Endothelial cell of hepatic sinusoid (primary cell): Measurements from ENCODE around the gene SDHC.

Experiments
- in situ Hi-C: cut with HindIII; loops from 2 replicates; pipeline ENCODE4 v1.10.0; 2017; ENCODE audit warnings: low sequenced_read_pairs

Gene SDHC, protein sequence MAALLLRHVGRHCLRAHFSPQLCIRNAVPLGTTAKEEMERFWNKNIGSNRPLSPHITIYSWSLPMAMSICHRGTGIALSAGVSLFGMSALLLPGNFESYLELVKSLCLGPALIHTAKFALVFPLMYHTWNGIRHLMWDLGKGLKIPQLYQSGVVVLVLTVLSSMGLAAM

DNA sequence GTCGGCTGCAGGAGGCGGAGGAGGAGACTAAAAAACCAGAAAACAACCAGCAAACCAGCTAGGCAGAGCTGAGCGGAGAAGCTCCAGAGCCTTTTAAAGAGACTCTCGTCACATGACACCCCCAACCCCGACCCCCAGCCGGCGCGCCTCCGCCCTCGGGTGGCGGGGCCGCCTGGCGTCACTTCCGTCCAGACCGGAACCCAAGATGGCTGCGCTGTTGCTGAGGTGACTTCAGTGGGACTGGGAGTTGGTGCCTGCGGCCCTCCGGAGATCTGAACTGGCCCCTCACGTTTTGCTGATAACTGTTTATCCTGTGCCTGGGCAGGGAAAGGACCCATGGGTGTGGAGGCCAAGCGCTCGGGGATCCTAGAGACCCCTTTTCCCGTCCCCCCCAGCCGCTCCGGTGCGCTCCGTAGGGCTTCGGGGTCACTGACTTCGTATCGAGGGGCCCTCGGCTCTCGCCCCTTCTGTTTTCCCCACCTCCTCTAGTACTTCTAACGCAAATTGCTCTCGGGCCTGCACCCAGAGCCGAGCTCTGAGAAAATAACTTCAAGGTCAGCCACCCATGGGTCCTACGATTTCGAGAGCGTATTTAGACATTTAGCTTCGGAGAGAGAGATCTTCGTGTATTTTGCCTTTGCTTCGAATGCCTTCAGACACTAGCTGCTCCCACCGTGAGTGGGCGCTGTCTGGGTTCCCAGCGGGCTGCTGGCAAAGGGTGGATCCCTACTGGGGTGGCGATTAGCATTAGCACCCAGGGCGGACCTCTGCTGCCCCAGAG lies at the start of gene SDHC:
TSS of gene SDHC (plus strand) at position 181 of the 781 bp plus-strand sequence. CDS start at position 206, 25 bp downstream.
- in situ Hi-C loops = no loop called here

DNA sequence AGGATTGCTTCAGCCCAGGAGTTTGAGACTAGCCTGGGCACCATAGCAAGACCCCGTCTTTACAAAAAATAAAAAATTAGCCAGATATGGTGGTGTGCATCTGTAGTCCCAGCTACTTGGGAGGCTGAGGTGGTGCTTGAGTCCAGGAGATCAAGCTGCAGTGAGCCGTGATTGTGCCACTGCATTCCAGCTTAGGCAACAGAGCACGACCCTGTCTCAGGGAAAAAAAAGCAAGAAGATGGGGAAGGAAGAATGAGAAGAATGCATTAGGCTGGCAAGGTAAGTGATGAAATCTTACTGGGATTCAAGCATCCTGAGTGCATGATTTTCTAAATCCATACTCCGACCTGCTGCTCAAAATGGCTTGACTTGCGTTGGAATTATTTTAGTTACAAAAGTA lies 48.9 kb upstream of the SDHC start:
- in situ Hi-C loops = no loop called here

DNA sequence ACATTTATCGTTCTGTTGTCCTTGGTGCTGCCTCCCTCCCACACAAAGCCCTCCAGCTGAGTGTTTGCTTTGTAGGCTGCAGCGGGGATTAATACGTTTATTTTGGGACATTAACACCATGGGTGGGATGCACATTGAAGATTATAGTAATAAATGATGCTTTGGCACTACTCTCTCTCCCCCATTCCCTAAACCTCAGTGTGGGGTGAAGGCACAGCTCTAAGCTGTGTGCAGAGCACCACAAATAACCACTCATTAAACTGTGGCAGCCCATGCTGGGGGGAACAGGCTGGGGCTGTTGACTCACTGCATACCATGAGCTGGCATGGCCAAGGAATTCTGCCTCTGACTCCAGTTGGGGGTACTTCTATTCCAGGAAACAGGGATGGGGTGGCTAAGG lies 48.0 kb upstream of the SDHC start:
- in situ Hi-C loops = no loop called here

DNA sequence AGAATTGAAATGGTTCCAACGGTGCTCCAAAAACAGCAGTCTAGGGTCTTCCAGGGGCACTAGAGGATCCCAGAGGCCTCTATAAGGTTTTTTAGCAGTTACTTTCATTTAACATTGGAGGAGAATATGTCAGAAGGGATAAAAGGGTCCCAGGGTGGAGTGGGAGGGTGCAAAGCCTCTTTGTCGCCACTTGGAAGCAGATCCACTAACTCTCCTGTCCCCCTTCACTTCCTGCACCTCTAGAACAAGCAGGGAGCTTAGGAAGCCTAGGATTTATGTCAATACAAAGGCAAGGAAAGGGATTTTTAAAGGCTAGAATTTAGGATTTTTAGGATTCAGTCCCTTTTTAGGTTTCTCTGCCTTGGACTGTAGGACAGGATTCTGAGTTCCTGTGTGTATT lies 47.3 kb upstream of the SDHC start:
- in situ Hi-C loops = no loop called here

DNA sequence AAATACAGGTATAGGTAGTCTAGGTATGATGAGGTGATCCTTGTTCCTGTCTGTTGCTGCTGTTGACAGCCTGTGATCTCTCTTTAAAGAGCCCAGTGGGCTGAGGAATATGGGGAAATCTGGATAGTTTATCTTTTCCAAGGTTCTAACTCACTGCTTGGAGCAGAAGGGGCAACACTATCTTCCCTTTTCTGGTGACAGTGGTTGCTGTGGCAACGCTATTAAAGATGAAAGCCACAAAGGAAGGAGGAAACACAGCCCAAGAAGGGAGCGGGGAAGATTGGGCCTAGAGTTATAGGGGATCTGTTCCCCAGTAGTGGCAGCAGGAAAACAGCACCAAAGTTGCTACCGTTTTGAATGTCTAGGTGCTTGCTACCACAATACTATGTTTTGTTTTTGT lies 46.9 kb upstream of the SDHC start:
- in situ Hi-C loops = no loop called here

DNA sequence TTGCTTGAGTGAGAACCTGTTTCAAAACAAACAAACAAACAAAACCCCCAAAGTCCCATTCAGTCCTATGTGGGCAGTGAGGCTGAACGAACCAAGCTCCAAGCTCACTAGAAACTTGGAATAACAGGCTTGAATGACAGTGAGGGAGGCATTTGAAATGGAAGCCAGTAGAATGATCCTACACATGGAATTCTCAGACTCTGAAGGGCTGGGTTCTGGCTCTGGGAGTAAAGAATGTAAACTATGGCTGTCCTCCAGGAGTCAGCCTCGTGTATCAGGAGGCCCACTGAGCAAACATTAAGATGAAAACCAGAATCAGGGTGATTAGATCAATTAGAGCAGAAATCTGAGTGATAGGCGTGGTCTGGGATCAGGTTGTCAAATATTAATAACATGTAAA lies 40.8 kb upstream of the SDHC start:
- in situ Hi-C loops = no loop called here

DNA sequence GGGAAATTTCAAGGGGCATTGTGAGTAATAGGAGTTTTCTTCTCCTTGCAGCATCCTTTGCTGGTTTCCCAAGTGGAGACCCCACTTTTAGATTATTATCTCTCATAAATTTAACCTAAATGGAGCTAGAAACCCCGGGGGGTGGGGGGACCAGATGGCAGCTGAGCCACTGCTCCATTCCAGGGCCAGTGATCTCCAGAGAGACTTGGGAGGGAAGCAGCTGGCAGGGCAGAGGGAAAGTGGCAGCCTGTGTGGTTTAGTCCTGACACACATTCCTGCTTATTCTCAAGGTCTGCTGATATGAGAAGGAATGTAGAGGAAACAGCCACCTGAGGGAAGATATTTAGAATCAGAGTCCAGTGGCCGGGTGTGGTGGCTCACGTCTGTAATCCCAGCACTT lies 39.3 kb upstream of the SDHC start:
- in situ Hi-C loops = no loop called here

DNA sequence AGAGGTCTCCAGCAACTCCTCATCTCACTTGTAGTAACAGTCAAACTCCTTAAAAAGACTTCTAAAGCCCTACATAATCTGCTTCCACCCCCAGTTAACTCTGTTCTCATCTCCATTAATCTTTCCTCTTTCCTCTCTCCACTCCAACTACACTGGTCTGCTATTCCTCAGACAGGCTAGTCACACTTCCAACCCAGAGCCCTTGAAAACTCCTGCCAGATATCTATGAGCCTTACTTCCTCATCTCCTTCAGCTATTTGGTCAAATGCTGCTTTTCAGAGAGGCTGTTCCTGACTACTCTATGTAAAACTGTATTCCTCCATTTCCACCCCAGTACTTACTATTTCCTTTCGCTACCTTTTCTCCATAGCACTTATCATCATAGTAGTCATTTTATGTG lies 31.2 kb upstream of the SDHC start:
- in situ Hi-C loops = no loop called here

DNA sequence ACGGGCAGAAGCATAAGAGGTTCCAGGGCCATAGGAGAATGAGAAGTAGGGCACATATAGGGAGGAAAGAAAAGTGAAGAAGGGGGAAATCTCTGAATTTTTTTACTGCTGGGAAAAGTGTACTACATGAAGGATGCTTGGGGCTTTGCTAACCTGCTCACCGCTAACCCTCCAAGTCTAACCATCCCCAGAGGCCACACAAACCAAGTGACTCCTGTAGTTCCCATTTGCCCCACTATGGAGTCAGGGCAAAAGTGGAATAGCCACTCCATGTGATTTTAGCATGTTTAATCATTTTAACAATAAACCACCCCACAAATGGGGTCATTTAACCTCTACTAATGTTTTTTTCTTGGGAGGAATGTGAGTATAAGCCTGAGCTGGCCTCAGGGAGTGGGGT lies 29.1 kb upstream of the SDHC start:
- in situ Hi-C loops = no loop called here

DNA sequence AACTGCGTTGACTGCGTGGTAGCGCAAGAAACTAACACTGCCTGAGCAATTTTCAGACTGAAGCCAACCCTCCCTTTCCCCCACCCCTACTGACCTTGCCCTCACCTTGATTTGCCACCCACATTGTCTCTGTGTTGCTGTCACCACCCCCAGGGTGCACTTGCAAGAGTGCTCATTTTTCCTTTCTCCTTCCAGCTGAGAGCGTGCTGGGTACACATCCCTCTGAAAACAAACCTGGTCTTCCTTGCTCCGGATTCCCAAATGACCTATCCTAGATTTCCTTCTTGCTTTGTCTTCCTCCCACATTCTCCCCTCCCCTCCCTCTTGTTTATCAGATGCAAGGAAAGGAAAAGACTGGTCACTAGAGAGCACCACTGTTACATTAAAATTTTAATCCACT lies 28.7 kb upstream of the SDHC start:
- in situ Hi-C loops = no loop called here

DNA sequence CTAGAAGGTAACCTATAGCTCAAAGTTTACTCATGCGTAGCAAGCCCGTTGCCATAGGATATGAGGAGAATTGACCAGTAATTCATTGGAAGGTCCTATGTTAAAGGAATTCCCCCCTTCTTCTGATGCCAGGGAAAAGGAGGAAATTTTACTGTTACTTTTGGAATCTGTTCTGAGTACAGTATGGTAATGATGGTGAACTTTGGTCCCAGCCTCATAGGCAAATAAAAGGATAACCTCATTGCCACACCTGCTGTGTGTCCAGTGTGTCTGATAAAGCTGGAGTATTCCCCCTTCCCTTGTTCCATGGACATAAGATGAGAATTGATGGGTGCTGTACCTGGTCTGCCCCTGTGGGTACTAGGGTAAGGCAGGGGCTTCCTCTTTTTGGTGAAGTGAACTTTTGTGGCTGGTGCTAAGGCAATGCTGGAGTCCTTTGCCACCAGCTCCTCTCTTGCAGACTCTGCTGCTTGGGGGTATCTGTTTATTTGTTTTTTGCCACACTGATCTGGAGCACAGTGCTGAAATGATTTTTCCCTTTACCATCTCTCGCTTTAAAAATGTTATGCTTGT lies 26.6 kb upstream of the SDHC start:
- in situ Hi-C loops = no loop called here

DNA sequence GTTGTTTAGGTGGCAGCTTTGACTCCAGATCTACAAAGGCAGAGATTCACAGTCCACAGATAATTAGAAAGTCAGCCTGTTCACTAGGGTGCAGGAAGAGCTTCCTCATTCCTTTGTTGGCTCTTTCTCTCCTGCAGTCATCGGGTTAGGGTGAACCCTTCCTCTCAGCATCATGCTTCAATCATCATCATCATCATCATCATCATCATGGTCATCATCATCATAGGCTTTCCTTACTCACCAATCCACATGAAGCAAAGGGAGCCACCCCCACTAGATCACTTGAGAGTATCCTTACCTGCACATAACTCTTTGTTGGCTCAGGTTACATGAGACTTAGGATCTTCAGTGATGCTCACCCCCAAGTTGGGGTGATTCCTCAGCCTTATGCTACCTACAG lies 23.4 kb upstream of the SDHC start:
- in situ Hi-C loops = no loop called here

DNA sequence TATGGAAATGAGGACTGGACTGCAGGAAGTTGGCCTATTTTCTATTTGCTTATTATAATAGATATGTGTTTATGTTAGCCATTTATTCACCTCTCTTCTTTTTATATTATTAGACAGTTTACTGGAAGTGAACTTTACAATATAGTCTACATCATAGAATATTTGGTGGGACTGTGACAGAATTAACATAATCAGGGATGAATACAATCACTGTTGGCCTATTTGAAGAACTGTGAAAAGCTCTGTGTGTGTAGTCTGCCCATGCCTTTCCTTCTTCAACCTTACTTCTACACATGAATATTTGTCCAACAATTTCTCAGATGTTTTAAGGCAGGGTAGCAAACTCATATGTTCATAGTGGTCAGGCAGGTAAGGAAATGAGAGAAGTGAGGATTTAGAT lies 16.8 kb upstream of the SDHC start:
- in situ Hi-C loops = no loop called here

DNA sequence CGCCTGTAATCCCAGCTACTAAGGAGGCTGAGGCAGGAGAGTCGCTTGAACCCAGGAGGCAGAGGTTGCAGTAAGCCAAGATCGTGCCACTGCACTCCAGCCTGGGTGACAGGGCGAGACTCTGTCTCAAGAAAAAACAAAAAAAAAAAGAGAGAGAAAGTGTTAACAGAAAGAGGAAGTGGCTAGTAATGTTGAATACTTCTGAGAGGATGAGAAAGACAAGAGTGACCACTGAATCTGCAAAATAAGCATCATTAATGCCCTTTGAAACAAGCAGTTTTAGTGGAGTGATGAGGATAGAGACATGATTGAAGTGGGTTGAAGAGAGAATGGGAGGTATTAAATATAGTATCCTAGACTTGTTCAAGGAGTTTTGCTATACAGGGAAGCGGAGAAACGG lies 16.1 kb upstream of the SDHC start:
- in situ Hi-C loops = no loop called here

DNA sequence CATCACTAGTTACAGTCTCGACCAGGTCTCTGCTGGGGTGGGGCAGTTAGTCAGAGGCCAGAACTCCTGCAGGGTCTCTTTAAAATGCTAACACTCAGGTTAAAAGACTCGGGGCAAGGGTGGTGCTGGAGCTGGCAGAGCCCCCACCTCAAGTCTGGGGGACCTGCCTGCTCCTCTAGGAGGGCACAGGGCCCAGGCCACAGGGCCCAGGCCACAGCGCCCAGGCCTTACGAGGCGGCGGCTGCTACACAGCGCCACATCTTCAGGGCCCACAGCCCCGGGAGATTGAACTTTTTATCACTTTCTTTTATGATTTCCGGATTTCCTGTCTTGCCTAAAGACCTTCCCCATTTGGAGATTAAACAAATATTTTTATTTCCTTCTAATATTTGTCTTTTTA lies 14.8 kb upstream of the SDHC start:
- in situ Hi-C loops = no loop called here

DNA sequence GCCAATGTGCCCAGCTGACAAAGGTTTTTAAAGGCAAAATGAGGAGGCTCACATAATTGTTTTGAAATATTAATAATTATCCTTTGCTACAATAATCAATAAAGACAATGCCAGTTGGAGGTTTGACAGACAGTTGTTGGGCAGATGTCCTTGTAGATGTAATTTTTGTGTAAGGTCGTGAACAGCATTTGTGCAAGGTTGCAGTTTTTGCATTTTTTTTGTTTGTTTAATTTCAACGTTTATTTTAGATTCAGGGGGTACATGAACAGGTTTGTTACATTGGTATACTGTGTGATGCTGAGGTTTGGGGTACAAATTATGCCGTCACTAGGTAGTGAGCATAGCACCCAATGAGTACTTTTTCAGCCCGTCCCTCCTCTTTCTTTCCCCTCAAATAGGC lies 13.7 kb upstream of the SDHC start:
- in situ Hi-C loops = no loop called here

DNA sequence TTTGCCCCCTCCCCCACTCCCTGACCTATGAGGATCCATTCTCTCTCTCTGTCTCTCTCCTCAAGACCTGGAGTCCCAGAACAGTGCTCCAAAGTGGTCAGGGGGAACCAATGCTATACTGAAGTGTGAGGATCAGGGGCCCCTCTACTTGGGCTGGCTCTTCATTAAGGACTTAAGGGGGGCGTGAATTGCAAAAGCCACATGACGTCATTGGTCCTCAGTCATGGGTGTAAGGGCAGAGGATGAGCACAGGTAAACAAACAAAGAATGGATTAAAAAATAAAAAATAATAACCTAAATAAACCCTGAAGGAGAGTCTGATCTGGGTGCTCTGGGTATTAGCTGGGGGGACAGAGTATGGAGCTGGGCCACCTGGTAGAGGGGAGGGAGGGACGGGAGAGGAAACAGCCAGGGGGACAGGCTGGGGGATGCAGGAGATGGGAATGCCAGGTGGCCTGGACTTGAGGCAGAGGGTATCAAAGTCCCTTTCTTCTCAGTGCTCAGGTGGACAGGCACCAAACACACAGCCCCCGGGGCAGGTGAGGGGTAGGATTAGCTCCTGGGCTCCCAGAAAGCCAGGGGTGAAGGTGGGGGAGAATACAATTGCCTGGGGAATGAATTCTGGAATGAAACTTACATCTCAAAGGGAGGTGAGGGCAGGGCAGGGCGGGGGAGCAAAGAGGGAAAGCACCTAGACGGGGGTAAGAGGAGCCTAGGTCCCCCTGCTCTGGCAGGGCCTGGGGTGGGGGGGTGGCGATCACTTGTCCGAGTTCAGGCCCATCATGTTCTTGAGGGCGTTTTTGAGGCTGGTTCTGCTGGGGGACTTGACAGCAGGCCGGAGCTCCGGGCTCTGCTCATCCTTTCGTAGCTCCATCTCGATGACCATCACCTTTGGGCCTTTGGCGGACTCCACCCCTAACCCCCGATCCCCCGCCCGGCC lies 9.0 kb upstream of the SDHC start:
- in situ Hi-C loops = loop anchor here (5.0 kb wide), 2 partner anchors 67 to 88 kb away; partner anchors contain the start of gene FCER1G

DNA sequence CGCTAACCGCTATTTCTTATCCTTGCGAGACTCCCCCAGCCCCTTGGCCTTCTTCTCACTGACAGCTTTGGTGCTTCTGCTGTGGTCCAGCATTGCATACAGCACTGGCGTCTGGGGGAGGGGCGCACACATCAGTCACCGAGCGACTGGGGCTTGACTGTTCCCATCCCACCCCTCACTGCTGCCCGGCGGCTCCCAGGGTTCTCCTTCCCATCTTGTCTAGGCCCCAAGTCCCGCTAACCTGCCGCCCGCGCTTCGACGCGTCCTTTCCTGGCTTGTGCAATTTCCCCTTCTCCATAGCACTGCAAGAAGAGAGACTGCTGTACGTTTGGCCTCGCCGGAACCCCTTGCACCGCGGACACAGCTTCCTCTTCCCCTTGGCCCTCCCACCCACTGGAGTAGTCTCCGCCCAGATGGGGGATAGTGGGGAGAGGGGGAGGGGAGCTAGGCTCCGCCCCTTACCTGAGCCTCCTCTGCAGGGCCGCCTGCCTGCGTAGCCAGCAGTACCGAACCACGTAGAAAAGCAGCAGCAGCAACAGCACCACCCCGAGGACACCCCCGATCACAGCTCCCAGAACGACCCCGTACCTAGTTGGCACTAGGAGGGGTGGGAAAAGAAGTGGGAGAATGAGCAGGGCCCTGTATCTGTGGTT lies 8.2 kb upstream of the SDHC start:
- in situ Hi-C loops = loop anchor here (5.0 kb wide), 2 partner anchors 66 to 89 kb away; partner anchors contain the start of gene FCER1G

DNA sequence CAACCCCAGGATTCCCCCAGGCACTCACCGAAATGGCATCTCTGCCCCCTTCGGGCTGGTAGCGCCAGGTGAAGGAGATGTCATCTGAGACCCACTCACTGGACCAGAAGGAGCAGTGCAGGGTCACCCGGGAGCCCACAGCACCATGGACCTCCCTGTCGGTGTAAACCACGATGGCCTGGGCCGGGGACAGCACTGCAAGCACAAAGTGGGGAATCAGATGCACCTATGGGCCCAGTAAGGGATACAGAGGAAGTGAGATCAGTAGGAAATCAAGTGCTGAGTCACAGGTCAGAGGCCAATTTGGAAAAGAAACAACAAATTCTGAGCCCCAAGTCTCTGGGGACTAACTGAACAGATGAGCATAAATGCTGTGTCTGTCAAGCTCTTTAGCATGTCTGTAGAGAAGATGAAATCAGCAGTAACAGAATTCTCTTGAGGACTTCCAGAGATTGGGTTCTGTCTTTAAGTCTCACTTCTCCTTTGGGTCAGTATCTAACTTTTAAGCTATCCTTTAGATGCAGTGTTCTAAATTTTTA lies 6.9 kb upstream of the SDHC start:
- in situ Hi-C loops = loop anchor here (5.0 kb wide), 2 partner anchors 65 to 90 kb away; partner anchors contain the start of gene FCER1G
